ENCODE results near the gene MEX3D. TPM values are rescaled to one million over a fixed set of nuclear protein-coding genes. Genes with fewer than 3 reads are reported as not detected.

Gene MEX3D
- total RNA-seq, 4 donors from 2014 or later = 4.9 to 7.9 (median 6.5) TPM

DNA sequence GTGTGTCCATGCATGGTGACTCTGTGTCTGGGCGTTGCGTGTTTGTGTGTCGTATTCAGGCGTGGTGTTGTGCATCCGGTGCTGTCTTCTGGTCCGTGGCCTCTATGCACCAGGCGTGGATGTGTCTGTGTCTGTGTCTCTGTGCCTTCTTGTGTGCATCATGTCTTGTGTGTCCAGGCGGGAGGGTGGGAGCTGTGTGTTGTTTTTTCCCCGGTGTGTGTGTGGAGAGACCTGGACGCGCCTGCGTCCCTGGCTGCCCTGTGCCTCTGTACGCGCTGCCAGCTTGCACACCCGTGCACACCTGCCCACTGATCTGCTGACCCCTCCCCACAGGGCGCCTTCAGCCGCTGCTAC, 43.2 kb downstream of the MEX3D start:
- TF ChIP-seq, protein P1, sequence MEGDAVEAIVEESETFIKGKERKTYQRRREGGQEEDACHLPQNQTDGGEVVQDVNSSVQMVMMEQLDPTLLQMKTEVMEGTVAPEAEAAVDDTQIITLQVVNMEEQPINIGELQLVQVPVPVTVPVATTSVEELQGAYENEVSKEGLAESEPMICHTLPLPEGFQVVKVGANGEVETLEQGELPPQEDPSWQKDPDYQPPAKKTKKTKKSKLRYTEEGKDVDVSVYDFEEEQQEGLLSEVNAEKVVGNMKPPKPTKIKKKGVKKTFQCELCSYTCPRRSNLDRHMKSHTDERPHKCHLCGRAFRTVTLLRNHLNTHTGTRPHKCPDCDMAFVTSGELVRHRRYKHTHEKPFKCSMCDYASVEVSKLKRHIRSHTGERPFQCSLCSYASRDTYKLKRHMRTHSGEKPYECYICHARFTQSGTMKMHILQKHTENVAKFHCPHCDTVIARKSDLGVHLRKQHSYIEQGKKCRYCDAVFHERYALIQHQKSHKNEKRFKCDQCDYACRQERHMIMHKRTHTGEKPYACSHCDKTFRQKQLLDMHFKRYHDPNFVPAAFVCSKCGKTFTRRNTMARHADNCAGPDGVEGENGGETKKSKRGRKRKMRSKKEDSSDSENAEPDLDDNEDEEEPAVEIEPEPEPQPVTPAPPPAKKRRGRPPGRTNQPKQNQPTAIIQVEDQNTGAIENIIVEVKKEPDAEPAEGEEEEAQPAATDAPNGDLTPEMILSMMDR (IDR thresholded peaks at IDR 0.05; ENCODE audit: low read depth) = no peak

DNA sequence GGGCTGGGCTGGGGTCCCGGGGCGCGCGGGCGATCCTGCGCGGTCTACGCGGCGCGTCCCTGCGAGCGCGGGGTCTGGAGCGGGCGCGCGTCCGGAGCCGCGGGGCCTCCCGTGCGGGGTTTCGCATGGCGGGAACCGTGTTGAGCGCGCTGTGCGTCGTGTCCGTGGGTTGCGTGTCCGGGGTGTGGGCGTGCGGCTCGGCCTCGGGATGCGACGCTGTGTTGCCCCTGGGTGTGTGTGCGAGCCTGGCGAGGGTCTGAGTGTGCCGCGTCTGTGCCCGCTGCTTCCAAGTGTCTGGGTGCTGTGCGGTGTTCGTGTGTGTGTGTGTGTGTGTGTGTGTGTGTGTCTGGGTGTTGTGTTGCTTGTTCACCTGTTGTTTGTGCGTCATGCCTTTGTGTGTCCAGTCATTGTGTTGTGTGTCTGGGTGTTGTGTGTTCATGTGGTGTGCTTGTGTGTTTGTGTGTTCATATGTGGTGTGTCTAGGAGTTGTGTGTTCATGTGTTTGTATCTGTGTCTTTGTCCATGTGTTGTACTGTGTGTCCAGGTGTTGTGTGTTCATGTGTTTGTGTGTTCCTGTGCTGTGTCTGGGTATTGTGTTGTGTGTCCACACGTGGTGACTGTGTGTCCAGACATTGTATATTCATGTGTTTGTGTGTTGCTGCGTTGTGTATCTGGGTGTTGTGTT, 43.7 kb downstream of the MEX3D start:
- TF ChIP-seq, protein P1 (IDR thresholded peaks at IDR 0.05; ENCODE audit: low read depth) = no peak

DNA sequence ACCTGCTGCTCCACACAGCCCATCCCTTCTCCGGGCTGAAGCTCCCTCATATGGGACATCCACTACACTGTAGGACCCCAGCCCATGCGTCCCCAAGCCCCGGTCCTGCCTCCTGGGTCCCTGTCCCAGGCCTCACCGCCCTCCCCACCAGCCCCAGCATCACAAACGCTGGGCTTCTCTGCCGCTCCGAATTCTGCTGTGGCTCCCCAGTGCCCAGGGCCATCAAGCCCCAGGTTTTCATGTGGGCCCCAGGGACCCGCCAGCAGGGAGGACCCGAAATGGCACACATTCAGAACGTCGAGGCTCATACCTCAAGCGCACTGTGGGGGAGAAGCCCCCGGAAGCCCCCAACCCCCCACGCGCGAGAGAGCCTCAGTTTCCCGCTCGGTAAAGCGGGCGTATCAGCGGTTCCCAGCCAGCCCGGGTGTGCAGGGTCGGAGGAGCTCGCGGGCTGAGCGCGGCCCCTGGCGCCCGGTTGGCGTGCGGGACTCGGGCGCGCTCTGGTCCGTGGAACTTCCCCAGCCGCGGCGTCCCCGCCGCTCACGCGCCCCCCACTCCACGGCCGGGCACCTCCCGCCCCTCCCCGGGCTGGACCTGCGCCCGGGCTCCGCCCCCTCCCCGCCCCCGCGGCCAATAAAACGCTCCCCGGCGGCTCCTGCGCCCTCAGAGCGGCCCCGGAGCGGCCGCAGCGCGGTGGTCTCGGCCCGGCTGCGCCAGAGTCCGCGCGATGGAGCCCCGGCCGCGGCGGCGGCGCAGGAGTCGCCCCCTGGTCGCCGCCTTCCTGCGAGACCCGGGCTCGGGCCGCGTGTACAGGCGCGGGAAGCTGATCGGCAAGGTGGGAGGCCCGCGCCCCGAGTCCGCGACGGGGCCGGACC, 44.5 kb downstream of the MEX3D start, which contains the start of gene PLK5:
Gene PLK5 (plus strand): TSS at position 666 of the 875 bp plus-strand sequence. CDS start 2,920 bp downstream, outside the sequence.
- TF ChIP-seq, protein P1 (IDR thresholded peaks at IDR 0.05; ENCODE audit: low read depth) = no peak

DNA sequence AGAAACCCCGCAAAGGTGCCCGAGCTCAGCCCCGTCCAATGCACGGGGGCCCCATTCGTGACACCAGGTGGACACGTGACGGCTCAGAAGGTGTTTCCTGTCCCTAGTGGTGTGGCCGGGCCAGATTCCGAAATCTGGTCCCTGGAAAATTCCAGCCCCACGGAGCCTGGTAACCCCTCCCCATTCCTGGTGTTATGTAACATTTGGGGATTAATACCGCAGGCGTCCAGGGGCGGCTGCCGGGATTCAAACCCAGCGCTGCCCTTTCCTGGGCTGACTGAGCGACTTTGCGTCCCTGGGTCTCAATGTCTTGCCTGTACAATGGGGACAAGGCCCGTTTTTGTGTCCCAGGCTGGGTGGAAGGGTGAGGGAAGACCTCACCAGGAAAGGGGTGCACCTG, 45.3 kb downstream of the MEX3D start:
- TF ChIP-seq, protein P1 (IDR thresholded peaks at IDR 0.05; ENCODE audit: low read depth) = no peak

DNA sequence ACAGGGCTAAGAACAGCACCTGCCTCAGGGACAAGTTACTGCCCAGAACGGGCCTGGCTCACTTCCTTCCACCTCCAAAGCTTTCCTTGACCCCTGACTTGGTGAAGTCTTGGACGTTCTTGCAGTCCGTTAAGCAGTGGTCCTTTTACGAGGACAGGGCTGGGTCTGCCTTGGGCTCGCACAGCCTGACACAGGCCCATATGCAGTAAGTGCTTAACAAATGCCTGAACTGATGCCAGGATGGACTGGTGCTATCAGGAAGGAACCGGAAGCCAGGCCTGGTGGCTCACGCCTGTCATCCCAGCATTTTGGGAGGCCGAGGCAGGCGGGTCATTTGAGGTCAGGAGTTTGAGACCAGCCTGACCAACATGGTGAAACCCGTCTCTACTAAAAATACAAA, 46.1 kb downstream of the MEX3D start:
- TF ChIP-seq, protein P1 (IDR thresholded peaks at IDR 0.05; ENCODE audit: low read depth) = no peak

DNA sequence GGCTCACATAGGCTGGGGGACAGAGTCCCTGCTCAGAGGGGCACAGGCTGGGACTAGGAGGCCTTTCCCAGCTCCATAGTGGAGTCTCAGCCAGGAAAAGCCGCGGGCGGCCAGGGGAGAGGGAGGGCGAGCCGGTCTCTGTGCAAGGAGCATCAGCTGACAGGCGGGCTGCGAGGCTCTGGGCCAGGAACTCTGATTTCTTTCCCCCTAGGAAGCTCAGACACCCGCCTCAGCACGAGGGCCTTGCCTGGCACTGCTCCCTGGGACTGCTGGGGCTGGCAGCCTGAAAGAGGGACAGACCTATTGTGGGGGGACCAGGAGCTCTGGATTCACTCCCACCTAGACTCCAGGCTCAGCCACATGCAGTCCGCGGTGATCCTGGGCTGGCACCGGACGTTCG, 46.5 kb downstream of the MEX3D start:
- TF ChIP-seq, protein P1 (IDR thresholded peaks at IDR 0.05; ENCODE audit: low read depth) = no peak

DNA sequence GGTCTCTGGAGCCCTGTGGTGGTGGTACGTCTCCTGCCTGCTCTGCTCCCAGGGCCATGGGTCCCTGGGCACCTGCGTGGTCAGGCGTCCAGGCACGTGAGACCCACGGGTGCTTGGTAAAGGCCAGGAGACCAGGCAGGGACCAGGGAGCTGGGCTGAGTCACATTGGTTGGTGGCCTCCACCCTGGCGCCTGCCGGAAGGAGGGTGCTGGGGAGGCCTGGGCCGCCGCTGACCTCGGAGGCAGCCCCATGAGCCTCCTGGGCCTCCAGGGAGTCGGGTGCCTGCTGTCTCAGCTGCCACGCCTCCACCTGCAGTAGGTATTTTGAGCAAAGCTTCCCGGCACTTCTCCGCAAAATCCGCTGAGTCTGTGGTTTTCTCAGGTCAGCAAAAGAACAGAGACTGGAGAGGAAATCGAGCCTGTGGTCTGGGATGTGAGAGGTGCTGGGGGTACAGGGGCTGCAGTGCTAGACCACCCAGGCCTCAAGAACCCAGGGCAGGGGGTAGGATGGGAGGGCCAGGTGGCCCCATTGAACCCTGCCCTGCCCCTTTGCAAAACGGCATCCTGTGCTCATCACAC, 47.8 kb downstream of the MEX3D start:
- TF ChIP-seq, protein P1 (IDR thresholded peaks at IDR 0.05; ENCODE audit: low read depth) = no peak

Data from subcutaneous adipose tissue (tissue), 4 donors.